T-cell (primary cell): Measurements from ENCODE around the gene MBD5. TPM values are rescaled to one million over a fixed set of nuclear protein-coding genes. Genes with fewer than 3 reads are reported as not detected.

Source experiments
- ATAC-seq, 4 experiments: fragments of 200-7000 bp in 3 of 4; fragments of 150-1000 bp in 1 of 4; cut with Tn5 transposase; replicated peaks in 1 of 4; 1 replicate in 3 of 4; 2 replicates in 1 of 4; pipeline ENCODE4 v1.10.0; 2021; ENCODE audit warnings: moderate library complexity in 3 of 4, mild to moderate bottlenecking in 2 of 4, moderate number of reproducible peaks in 1 of 4
- CTCF ChIA-PET, 2 donors: fragments of 300-600 bp; sonication (Branson Sonifier 250); formaldehyde crosslinking; loops; one replicate each; lab custom pipeline; 2022; ENCODE audit warnings: antibody characterized with exemption in 2 of 2; lab: Charles Lee
- POLR2A ChIA-PET, 2 donors: fragments of 300-600 bp; sonication (Branson Sonifier 250); formaldehyde crosslinking; loops; one replicate each; lab custom pipeline; 2022; ENCODE audit warnings: antibody characterized with exemption in 2 of 2; lab: Charles Lee
- DNase-seq, 35 experiments: peaks; one replicate each; pipeline versions ENCODE4 v3.0.0 to v3.0.0-alpha.2; 2013 to 2023
- H3K27ac ChIP-seq: one replicate; pipeline ENCODE4 v1.5.1; 2013; ENCODE audit warnings: low read length
- H3K27me3 ChIP-seq, 2 experiments: replicated peaks in 1 of 2; 1 replicate in 1 of 2; 2 replicates in 1 of 2; pipeline versions ENCODE4 v1.6.1 to v1.7.0; 2013; ENCODE audit warnings: low read length in 1 of 2, mixed read lengths in 1 of 2; ENCODE audit not compliant: control insufficient read depth in 2 of 2, insufficient read depth in 2 of 2; ENCODE audit errors: extremely low read depth in 1 of 2
- H3K36me3 ChIP-seq, 2 donors: 1 replicate in 1 of 2; 2 replicates in 1 of 2; pipeline versions ENCODE4 v1.6.1 to v1.7.0; 2013; ENCODE audit warnings: low read length in 1 of 2; ENCODE audit not compliant: control insufficient read depth in 2 of 2, insufficient read depth in 1 of 2; ENCODE audit errors: extremely low read depth in 1 of 2
- H3K4me1 ChIP-seq, 2 experiments: 1 replicate in 1 of 2; 2 replicates in 1 of 2; pipeline versions ENCODE4 v1.6.1 to v1.7.0; 2013; ENCODE audit warnings: low read length in 2 of 2, mixed read lengths in 1 of 2; ENCODE audit not compliant: insufficient read depth in 2 of 2, control insufficient read depth in 1 of 2; ENCODE audit errors: extremely low read depth in 1 of 2
- H3K4me3 ChIP-seq, 2 donors: 1 replicate in 1 of 2; 2 replicates in 1 of 2; pipeline versions ENCODE4 v1.5.1 to v1.7.0; 2013; ENCODE audit warnings: mild to moderate bottlenecking in 2 of 2, low read length in 1 of 2, moderate library complexity in 1 of 2; ENCODE audit not compliant: control insufficient read depth in 1 of 2; ENCODE audit errors: extremely low read depth in 1 of 2
- H3K9me3 ChIP-seq: 2 replicates; pipeline ENCODE4 v1.7.0; 2013
- H3K27ac Mint-ChIP-seq, 2 donors: one replicate each; pipeline ENCODE4 v1.8.0; 2020 to 2021; ENCODE audit warnings: mild to moderate bottlenecking in 2 of 2, mixed read lengths in 2 of 2
- H3K27me3 Mint-ChIP-seq, 2 donors: one replicate each; pipeline ENCODE4 v1.8.0; 2021 to 2022; ENCODE audit warnings: mixed read lengths in 2 of 2
- H3K36me3 Mint-ChIP-seq: one replicate; pipeline ENCODE4 v1.8.0; 2021; ENCODE audit warnings: mixed read lengths
- H3K4me1 Mint-ChIP-seq, 3 donors: one replicate each; pipeline ENCODE4 v1.8.0; 2020 to 2022; ENCODE audit warnings: mixed read lengths in 3 of 3, mild to moderate bottlenecking in 1 of 3
- H3K4me3 Mint-ChIP-seq, 3 donors: one replicate each; pipeline ENCODE4 v1.8.0; 2020 to 2022; ENCODE audit warnings: mild to moderate bottlenecking in 3 of 3, mixed read lengths in 3 of 3, moderate library complexity in 3 of 3
- H3K9me3 Mint-ChIP-seq, 3 donors: one replicate each; pipeline ENCODE4 v1.8.0; 2020 to 2022; ENCODE audit warnings: mixed read lengths in 3 of 3
- WGBS: methylation state at CpG from one replicate; pipeline ENCODE4 v1.1.5; 2013; ENCODE audit warnings: missing lambda C conversion rate; ENCODE audit not compliant: insufficient coverage; 5-methylcytosine and 5-hydroxymethylcytosine counted together
- total RNA-seq, 35 experiments: library from RNA in 6 of 35; stranded (reverse) in 6 of 35; fragments of 120-200 nt in 1 of 35; gene quantifications; one replicate each; pipeline versions ENCODE4 v1.2.1 to v1.2.4 and lab custom pipeline; 2013 to 2026

MBD5 gene
- total RNA-seq, 5 donors from 2014 or later (not counting 1 experiment from before 2014, with no cell fraction given), result 34.6 to 81.9 (median 45.6) TPM

GRCh38 chr2:148252646-148253045 lies 231.8 kb downstream of the MBD5 start:
- H3K4me3 Mint-ChIP-seq, result no peak overlapping the region
- Histone ChIP-seq H3K36me3 (peaks cover 12 to 13% of the 10 kb centered on the region in 2 donors), H3K27ac (no peak overlapping the region), H3K9me3 (peaks cover 2% of the 10 kb centered on the region), H3K4me3 (no peak overlapping the region), H3K27me3 (no peaks in the 10 kb centered on the region), H3K4me1 (no peaks in the 10 kb centered on the region)
- H3K9me3 Mint-ChIP-seq, result peaks cover 7 to 31% (median 22%) of the 10 kb centered on the region in 3 donors
- DNase-seq, result no peak
- no peaks in the 10 kb centered on the region for H3K4me1 Mint-ChIP-seq
- WGBS, result no CpG with 5 or more reads among the region's 2 CpGs
- ChIA-PET CTCF (no interaction called here), POLR2A (no interaction called here)
- no peaks in the 10 kb centered on the region for H3K27me3 Mint-ChIP-seq
- H3K36me3 Mint-ChIP-seq, result peaks cover 69% of the 10 kb centered on the region
- no peak overlapping the region for H3K27ac Mint-ChIP-seq
- ATAC-seq, result no peak

GRCh38 chr2:148253685-148254084 lies 232.8 kb downstream of the MBD5 start:
- H3K27ac ChIP-seq, result no peak overlapping the region
- H3K27me3 Mint-ChIP-seq, result no peaks in the 10 kb centered on the region

GRCh38 chr2:148255929-148256328 lies 235.0 kb downstream of the MBD5 start:
- Histone ChIP-seq H3K4me1 (no peaks in the 10 kb centered on the region), H3K9me3 (peaks cover 2% of the 10 kb centered on the region), H3K4me3 (no peak overlapping the region), H3K27me3 (no peaks in the 10 kb centered on the region), H3K27ac (no peak overlapping the region), H3K36me3 (peaks cover 10 to 19% of the 10 kb centered on the region in 2 donors)
- H3K36me3 Mint-ChIP-seq, result peaks cover 78% of the 10 kb centered on the region
- no peaks in the 10 kb centered on the region for H3K27me3 Mint-ChIP-seq
- peaks cover 0 to 8% (median 2%) of the 10 kb centered on the region in 3 donors for H3K4me1 Mint-ChIP-seq
- WGBS, result 97% methylated on average over 8 of the region's 8 CpGs
- H3K4me3 Mint-ChIP-seq, result no peak overlapping the region
- ChIA-PET POLR2A (no interaction called here), CTCF (no interaction called here)
- H3K27ac Mint-ChIP-seq, result no peak overlapping the region
- H3K9me3 Mint-ChIP-seq, result peaks cover 20 to 43% (median 30%) of the 10 kb centered on the region in 3 donors
- DNase-seq, result no peak
- no peak for ATAC-seq

More at GRCh38 chr2:148253685-148254084, 232.8 kb downstream of the MBD5 start:
- 95% methylated on average over 5 of the region's 6 CpGs for WGBS
- Mint-ChIP-seq H3K4me1 (no peaks in the 10 kb centered on the region), H3K4me3 (no peak overlapping the region), H3K9me3 (peaks cover 7 to 36% (median 25%) of the 10 kb centered on the region in 3 donors), H3K27ac (no peak overlapping the region), H3K36me3 (peaks cover 76% of the 10 kb centered on the region)
- DNase-seq, result peak in 1 of 35 experiments; percentile 14
- POLR2A ChIA-PET, result no interaction called here
- ATAC-seq, result no peak
- Histone ChIP-seq H3K4me1 (no peaks in the 10 kb centered on the region), H3K9me3 (peaks cover 2% of the 10 kb centered on the region), H3K36me3 (peaks cover 12 to 17% of the 10 kb centered on the region in 2 donors), H3K4me3 (no peak overlapping the region), H3K27me3 (no peaks in the 10 kb centered on the region)
- CTCF ChIA-PET, result interaction anchor here (0.6 kb wide), 2 partner anchors 26 to 264 kb away, joined by 3 to 5 read pairs; no protein-coding TSS in a partner anchor

GRCh38 chr2:148257276-148257675 lies 236.4 kb downstream of the MBD5 start:
- H3K27me3 Mint-ChIP-seq, result no peaks in the 10 kb centered on the region
- no peaks in the 10 kb centered on the region for H3K27me3 ChIP-seq
- ChIA-PET POLR2A (no interaction called here), CTCF (interaction anchor here (0.6 kb wide), 2 partner anchors 11 to 229 kb away, joined by 3 to 7 read pairs; no protein-coding TSS in a partner anchor)
- DNase-seq (no peak), ATAC-seq (no peak)
- H3K9me3 Mint-ChIP-seq, result peaks cover 20 to 37% (median 26%) of the 10 kb centered on the region in 3 donors
- H3K27ac Mint-ChIP-seq, result no peak overlapping the region
- H3K27ac ChIP-seq, result no peak overlapping the region
- H3K4me3 Mint-ChIP-seq, result no peak overlapping the region
- H3K36me3 Mint-ChIP-seq, result peaks cover 71% of the 10 kb centered on the region
- WGBS, result no CpG with 5 or more reads among the region's 6 CpGs
- H3K9me3 ChIP-seq, result peaks cover 2% of the 10 kb centered on the region
- no peak overlapping the region for H3K4me3 ChIP-seq
- no peaks in the 10 kb centered on the region for H3K4me1 ChIP-seq
- H3K36me3 ChIP-seq, result peaks cover 10 to 19% of the 10 kb centered on the region in 2 donors
- H3K4me1 Mint-ChIP-seq, result peaks cover 0 to 8% (median 2%) of the 10 kb centered on the region in 3 donors

- peaks cover 64% of the 10 kb centered on the region for H3K36me3 Mint-ChIP-seq
- Histone ChIP-seq H3K9me3 (peaks cover 2% of the 10 kb centered on the region), H3K27ac (no peak overlapping the region), H3K4me3 (no peak overlapping the region), H3K27me3 (no peaks in the 10 kb centered on the region), H3K4me1 (no peaks in the 10 kb centered on the region), H3K36me3 (peaks cover 10 to 19% of the 10 kb centered on the region in 2 donors)
- ChIA-PET POLR2A (interaction anchor here in 1 of 2 donors (0.6 kb wide), 1 partner anchor 822 kb away, joined by 3 read pairs; no protein-coding TSS in a partner anchor), CTCF (no interaction called here)
- peaks cover 0 to 8% (median 2%) of the 10 kb centered on the region in 3 donors for H3K4me1 Mint-ChIP-seq
- no peak for ATAC-seq
- 62% methylated on average over 7 of the region's 10 CpGs for WGBS
- DNase-seq, result no peak
- no peak overlapping the region for H3K27ac Mint-ChIP-seq
- peaks cover 20 to 33% (median 23%) of the 10 kb centered on the region in 3 donors for H3K9me3 Mint-ChIP-seq
- H3K27me3 Mint-ChIP-seq, result no peaks in the 10 kb centered on the region
- no peak overlapping the region for H3K4me3 Mint-ChIP-seq
Measured at GRCh38 chr2:148258124-148258523, 237.2 kb downstream of the MBD5 start.

- H3K9me3 Mint-ChIP-seq, result peaks cover 11 to 21% (median 13%) of the 10 kb centered on the region in 3 donors
- no peak overlapping the region for H3K27ac ChIP-seq
- no peaks in the 10 kb centered on the region for H3K4me1 ChIP-seq
- no peak overlapping the region for H3K27ac Mint-ChIP-seq
- H3K9me3 ChIP-seq, result peaks cover 2% of the 10 kb centered on the region
- H3K27me3 ChIP-seq, result no peaks in the 10 kb centered on the region
- DNase-seq (no peak), ATAC-seq (no peak)
- POLR2A ChIA-PET, result no interaction called here
- H3K36me3 ChIP-seq, result peaks cover 4 to 15% of the 10 kb centered on the region in 2 donors
- CTCF ChIA-PET, result no interaction called here
- H3K4me3 ChIP-seq, result no peak overlapping the region
- H3K4me3 Mint-ChIP-seq, result no peak overlapping the region
- no peaks in the 10 kb centered on the region for H3K27me3 Mint-ChIP-seq
- peaks cover 0 to 8% (median 2%) of the 10 kb centered on the region in 3 donors for H3K4me1 Mint-ChIP-seq
- WGBS, result 90% methylated on average over 2 of the region's 6 CpGs
- H3K36me3 Mint-ChIP-seq, result peaks cover 53% of the 10 kb centered on the region
Measured at GRCh38 chr2:148259674-148260073, 238.8 kb downstream of the MBD5 start.
